DMS114 treated with DMSO at 0.1 percent for 48 hours (cell line): Measurements from ENCODE around the gene TOR2A.

Source experiments
- DNase-seq: peaks from one replicate; lab custom pipeline; 2025; ENCODE audit not compliant: unreplicated experiment; lab: John Stamatoyannopoulos, UW

TOR2A gene

GRCh38 chr9:127744398-127745110 lies 9.5 kb upstream of the TOR2A start:
- DNase-seq, result no peak

DNA sequence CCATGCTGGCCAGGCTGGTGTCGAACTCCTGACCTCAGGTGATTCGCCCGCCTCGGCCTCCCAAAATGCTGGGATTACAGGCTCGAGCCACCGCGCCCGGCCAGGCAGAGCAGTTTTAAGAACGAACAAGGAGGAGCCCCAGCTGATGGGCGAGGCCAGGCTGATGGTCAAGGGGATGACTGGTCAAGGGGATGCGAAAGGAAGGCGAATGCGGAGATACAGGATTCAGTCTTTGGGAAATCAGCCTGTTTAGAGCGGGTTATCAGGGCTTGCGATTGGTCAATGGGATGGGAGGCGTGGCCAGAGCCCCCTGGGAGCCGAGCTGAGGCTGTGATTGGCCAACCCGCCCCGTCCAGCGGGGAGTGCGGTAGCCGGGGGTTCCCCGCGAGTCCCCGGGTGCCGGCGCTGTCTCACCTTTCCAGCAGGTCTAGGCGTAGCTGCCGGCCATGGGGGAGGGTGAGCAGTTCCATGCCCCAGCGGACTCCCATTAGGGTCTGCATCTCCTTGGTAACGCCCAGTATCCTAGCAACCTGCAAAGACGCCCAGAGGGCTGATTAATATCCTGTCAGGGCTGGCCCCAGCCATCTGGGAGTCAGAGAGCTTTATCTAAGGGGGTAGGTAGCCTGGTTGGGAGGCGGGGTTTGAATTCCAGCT lies 7.5 kb upstream of the TOR2A start:
- no peak for DNase-seq

GRCh38 chr9:127741831-127742434 lies 6.8 kb upstream of the TOR2A start:
- no peak for DNase-seq

DNA sequence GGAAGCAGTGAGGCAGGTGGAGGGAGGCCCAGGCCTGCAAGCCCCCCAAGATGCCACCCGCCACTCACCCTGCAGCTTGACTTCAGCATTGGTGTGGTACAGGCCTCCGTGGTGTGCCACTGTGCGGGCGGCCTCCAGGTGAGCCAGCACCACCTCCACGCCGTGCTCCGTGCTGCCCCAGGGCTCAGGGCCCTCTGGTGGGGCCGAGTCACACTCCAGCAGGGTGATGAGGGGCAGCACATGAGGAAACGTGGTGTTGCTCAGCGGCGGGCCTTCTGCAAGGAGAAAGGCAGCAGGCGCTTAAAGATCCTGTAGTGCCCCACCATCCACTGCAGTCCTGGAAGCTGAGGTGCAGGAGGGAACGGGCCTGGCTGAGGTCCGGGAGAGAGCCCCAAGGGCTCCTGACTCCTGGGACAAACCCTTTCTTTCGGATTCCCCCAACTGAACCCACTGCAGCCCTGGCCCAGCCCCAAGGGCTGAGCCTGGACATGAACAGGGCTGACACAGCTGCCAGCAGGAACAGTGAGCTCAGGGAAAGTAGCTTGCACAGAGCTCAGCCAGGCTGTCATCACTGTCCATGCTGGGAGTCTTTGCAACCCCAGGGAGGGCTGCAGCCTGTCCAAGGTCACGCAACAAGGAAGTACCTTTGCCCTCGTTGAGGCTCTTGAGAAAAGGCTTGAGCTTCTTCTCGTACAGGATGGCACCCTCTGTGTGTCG lies 4.7 kb upstream of the TOR2A start:
- DNase-seq, result no peak

DNA sequence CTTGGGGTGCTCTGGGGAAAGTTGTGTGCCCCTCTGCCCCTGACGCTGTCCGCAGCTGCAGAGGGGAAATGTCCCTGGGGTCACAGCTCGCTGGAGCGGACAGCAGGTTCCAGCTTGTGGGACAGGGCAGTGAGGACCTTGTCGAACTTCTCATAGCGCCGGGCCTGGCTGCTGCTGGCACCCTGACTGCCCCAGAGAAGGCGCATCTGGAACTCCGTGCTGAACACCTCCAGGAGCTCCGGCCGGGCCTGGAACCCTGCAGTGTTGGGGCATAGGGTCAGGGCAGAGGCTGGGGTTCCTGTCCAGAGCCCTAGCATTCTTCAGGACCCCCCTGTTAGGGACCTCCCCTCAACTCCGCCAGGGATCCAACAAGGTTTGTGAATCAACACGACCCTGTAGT lies 3.6 kb upstream of the TOR2A start:
- no peak for DNase-seq

DNA sequence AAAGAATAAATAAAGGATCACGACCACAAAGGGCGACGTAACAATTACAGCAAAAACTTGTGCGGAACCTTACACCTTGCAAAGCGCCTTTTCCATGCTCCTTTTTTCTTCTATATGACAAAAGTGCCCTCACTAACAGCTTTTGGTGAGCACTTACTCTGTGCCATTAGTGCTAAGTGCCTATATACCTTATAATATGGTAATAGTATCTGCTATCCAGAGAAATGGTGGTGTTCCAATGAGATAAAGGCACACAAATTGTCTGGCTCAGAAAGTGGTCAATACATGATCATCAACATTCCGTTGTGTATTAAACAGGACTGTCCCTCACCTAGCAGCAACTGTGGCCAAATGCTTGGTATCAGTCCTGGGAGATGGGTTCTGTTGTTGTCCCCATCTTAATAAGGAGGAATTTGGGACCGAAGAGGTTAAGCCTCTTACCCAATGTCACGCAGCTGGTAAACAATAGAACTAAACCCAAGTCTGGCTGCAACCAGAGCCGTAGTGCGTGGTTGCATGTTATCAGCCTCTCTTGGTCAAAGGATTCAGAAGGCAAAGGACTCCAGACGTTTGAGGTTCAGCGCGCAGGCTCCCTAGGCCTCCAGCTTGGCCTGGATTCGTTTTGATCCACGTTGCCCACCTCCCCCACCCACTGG lies 564 bp upstream of the TOR2A start:
- DNase-seq, result no peak

DNA sequence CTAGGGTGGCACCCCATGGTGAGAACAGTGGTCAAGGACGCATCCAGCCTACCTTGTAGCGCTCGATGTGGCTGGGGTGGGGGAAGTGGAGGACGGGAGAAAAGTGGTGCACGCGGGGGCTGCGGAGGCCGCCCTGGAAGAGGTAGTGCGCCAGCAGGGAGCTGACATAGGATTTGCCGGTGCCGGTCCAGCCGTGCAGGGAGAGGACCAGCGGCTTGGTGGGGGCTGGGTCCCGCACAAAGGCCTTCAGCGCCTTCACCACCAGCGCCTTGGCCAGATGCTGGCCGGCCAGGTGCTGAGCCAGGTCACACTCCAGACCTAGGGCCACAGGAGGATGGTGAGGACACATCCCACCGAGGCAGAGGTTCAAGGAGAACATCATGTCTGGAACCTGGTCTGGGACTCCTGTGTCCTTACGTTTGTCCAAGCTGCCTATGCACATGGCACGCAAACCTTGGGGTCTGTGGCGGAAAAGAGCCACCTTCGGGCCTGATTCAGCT lies 797 bp downstream of the TOR2A start:
- DNase-seq, result no peak

DNA sequence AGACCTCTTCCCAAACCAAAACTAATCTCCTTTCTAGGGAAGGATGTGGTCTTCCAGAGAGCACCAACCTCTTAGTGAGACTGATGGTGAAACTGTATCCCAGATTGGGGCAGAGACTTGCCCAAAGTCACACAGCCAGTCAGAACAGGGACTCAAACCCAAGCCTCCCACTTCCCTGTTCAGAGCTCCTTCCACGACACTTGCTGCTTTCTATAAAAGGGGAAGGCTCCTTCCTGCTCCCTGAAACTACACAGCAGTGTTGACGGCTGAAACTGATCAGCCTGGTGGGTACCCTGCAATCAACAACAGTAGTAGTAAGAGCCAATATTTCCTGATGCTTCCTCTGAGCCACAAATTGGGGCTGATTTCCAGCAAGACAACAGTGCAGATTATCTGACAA lies 1.5 kb downstream of the TOR2A start:
- no peak for DNase-seq

DNA sequence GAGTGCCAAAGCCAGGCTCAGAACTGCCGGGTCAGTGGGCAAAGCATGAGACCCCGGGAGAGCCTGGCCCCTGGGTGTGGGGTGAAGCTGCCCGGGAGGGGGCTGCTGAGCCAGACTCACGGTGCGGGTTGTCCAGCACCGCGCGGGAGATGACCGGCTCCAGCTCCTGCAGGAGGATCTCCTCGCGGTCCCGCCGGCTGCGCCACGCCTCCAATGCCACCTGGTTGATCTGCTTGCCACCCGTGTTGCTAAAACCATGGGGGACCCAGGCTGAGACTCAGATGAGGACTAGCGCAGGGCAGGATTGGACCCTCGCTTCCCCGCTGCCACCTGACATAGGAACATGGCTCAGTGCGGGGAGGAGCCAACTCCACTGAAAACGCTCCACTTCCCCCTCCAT lies 2.6 kb downstream of the TOR2A start:
- DNase-seq, result no peak

DNA sequence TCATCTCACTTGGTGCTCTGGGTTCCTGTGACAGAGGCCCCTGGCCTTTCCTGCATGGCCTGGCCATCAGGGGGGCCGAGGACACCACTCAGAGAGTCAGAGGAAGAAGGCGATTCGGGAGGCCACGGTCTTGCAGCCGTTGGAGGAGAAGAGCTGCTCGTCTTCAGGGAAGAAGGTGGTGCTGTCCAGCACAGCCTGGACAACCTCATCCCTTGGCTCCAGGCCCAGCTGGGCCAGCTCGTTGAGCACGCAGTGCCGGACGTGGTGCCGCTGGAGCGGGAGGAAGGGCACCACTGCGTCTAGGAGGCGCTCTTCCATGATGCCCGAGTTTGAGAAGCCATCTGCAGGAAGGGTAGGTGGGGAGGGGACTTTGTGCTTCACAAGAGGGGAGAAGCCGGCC lies 3.2 kb downstream of the TOR2A start:
- no peak for DNase-seq

DNA sequence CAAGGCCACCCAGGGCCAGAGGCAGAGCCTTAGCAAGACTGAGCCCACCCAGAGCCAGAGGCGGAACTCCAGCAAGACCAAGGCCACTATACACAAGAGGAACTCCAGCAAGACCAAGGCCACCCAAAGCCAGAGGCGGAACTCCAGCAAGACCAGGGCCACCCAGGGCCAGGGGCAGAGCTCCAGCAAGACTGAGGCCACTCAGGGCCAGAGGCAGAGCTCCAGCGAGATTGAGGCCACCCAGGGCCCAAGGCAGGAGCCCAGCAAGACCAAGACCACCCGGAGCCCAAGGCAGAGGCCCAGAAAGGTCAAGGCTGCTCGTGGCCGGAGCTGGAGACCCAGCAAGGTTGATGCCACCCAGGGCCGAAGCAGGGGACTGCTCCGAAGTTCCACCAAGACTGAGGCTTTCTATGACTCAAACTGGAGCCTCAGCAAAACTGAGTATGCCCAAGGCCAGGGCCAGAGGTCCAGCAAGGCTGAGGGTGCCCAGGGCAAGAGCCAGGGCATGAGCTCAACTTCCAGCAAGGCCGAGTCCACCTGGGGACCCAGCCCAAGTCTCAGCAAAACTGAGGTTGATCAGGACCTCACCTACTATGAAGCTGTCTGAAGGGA lies 4.2 kb downstream of the TOR2A start:
- DNase-seq, result no peak

GRCh38 chr9:127730262-127730661 lies 4.8 kb downstream of the TOR2A start:
- no peak for DNase-seq

- no peak for DNase-seq
Measured at GRCh38 chr9:127729522-127730256, 5.4 kb downstream of the TOR2A start.

DNA sequence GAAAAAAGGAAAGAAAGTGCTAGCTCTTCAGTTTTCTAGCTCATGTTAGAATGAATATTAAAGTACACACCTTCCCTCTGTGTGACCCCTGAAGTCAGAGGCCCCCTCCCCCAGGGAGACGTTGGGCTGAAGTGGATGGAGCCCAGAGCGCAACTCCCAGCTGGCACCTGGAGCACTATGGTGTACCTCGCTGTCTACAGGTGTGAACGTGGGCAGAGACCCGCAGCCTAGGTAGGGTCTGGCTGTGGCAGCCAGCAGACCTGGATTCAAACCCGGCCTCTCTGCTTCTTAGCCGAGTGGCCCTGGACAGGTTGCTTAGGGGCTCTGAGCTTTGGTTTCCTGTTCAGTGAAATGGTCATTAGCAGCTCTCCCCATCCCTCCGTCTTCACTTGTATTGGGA lies 6.3 kb downstream of the TOR2A start:
- DNase-seq, result no peak

DNA sequence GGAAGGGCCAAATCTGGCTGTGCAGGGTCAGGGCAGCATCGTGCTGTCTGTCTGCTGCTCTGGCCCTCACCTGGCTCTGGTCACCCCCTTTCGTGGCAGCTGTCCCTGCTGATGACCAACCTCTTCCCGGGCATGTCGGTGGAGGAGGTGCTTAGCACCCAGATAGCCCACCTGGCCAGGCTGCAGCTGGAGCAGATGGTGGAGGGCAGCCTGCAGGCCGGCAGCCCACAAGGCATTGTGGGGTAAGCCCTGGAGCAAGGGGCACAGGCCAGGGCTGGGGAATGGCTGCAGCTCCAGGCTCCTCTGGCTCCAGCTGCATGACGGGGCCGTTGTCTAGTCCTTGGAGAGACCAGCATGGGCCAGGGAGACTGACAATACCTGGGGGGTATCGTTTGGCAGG lies 8.2 kb downstream of the TOR2A start:
- no peak for DNase-seq

- no peak for DNase-seq
Measured at GRCh38 chr9:127724012-127724411, 11.1 kb downstream of the TOR2A start.

DNA sequence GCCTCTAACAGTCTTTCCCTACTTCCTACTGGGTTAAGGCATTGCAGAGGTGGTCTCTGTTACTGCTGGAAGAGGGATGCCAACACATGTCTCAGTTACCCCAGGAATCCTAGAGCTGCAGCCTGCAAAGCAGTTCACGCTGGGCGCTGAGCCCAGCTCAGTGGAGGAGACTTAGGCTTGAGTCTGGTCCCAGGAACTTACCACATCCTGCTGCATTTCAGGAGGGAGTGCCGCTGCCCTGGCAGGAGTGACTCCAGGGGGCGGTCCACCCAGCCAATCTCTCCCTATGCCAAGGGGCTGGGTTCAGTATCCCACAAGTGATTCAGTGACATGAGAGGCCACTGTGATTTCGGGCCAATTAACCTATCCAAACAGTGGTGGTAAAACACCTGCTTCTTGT lies 11.7 kb downstream of the TOR2A start:
- DNase-seq, result no peak

DNA sequence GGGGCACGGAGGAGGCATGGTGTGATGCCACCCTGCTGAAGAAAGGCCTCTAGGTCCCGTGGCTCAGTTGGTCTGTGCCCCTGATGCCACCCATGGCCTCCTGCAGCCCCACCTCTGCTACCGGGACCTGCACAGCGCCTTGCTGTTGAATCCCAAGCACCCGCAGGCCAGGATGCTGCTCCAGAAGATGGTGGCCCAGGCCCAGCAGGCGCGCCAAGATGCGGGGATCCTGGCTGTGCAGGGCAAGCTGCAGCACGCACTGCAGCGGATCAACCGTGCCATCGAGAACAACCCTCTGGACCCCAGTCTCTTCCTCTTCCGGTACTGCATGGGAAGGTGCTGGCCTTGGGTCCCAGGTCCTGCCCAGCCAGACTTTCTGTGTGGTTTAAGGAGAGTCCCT lies 12.1 kb downstream of the TOR2A start:
- no peak for DNase-seq

DNA sequence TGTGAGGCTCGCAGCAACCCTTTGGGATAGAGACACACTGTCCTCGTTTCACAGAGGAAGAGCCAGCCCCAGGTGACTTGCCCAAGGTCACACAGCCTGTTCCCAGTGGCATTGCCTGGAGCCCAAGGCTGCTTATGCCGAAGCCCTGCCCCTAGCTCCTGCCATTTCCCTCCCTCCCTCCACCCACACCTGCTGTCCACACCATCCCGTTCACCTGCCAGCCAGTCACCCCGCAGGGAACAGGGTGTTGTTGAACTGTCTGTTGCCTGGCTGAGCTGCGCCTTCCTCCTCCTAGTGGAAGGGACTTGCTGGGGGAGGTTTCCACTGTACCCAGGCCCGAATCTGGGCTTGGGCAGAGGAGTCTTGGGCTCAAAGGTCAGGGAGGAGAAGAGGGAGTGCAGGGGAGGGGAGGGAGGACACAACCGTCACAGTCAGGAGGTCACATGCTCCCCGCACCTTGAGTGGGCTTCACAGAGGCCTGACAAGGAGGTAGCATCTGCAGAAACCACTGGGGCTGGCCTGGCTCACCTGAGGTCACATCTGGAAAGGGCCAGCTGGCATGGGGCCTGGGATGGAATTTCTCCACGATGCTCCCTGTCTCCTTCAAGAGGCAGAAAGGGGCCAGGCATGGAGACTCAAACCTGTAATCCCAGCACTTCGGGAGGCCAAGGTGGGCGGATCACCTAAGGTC lies 12.9 kb downstream of the TOR2A start:
- no peak for DNase-seq
